GM18511 (cell line): ENCODE results near the gene EGFL7.

ENCODE experiments used
- ATAC-seq: cut with Tn5 transposase; IDR thresholded peaks from one replicate; pipeline ENCODE4 v1.9.1; 2021; ENCODE audit warnings: mild to moderate bottlenecking, moderate library complexity; ENCODE audit not compliant: unreplicated experiment

EGFL7 gene

DNA sequence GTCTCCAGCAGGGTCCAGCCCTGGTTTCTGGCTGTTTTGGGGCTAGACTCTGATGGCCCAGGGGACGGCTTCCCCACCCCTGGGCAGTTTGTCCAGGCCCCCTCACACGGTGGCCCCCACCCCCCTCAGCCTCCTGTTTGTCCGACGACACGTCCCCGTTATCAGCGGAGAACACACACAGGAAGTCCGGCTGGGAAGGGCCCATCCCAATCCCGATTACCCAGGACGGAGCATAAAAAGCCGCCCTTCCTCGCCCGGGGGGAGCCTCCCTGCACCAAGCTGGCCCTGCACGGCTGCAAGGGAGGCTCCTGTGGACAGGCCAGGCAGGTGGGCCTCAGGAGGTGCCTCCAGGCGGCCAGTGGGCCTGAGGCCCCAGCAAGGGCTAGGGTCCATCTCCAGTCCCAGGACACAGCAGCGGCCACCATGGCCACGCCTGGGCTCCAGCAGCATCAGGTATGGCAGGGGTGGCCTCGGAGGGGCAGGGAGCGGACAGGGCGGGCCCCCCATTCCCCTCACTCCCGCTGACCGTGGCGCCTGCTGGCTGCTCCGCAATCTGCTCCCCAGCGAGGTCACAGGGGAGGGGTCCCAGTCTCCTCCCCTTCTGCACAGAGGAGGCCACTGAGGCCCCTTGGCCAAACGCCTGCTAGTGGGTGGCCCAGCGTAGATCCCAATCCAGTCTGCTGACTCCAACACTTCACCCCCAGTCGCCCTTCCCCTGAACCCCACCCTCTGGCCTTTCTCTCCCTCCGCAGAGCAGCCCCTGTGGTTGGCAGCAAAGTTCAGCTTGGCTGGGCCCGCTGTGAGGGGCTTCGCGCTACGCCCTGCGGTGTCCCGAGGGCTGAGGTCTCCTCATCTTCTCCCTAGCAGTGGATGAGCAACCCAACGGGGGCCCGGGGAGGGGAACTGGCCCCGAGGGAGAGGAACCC lies at the start of gene EGFL7:
TSS of gene EGFL7 (plus strand) at position 261 of the 926 bp plus-strand sequence. CDS start 5,367 bp downstream, outside the sequence.
- ATAC-seq = no peak

- no peak for ATAC-seq
Observed at GRCh38 chr9:136613824-136614371, 48.8 kb upstream of the EGFL7 start.

GRCh38 chr9:136614372-136614922 lies 48.3 kb upstream of the EGFL7 start:
- no peak for ATAC-seq

DNA sequence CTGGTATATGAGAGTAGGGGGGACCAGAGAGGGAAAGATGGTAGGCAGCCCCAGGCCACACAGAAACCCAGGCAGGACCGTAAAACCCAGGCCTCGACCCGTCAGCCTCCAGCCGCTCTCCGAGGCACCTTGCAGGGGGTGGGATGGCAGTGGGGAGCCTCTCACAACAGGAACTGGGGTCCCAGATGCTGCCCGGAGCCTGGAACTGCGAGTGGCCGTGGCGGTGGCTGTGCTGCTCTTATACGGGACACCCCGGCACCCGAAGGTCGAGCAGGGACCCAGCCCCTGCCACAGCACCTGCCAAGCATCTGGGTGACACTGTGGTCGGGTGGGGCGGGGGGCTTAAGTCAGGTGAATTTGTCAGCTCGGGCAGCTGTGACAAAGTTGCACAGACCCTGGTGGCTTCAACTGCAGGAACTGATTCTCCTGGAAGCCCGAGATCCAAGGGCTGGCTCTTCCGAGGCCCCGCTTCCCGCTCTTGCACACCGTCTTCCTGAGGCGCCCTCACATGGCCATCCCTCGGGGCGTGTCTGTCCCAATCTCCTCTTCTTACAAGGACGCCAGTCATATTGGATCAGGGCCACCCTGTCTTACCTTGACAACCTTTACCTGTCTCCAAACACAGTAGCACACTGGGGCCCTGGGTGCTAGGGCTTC lies 47.6 kb upstream of the EGFL7 start:
- no peak for ATAC-seq

GRCh38 chr9:136615631-136616306 lies 46.9 kb upstream of the EGFL7 start:
- ATAC-seq = no peak

DNA sequence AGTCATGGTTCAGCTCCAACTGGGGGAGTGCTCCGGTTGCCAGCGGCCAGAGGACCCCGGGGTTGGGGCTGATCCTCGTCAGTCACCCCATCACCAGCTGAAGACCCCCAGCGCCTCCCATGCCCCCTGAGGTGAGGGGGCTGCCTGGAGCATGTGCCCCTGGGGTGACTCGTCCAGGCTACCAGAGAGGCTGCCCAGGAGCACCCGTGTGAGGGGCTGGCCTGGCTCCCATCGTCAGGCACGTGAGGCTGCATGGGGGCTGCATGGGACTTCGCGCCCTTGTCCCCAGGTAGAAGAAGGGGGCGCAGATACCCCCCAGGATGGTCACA lies 46.4 kb upstream of the EGFL7 start:
- no peak for ATAC-seq

DNA sequence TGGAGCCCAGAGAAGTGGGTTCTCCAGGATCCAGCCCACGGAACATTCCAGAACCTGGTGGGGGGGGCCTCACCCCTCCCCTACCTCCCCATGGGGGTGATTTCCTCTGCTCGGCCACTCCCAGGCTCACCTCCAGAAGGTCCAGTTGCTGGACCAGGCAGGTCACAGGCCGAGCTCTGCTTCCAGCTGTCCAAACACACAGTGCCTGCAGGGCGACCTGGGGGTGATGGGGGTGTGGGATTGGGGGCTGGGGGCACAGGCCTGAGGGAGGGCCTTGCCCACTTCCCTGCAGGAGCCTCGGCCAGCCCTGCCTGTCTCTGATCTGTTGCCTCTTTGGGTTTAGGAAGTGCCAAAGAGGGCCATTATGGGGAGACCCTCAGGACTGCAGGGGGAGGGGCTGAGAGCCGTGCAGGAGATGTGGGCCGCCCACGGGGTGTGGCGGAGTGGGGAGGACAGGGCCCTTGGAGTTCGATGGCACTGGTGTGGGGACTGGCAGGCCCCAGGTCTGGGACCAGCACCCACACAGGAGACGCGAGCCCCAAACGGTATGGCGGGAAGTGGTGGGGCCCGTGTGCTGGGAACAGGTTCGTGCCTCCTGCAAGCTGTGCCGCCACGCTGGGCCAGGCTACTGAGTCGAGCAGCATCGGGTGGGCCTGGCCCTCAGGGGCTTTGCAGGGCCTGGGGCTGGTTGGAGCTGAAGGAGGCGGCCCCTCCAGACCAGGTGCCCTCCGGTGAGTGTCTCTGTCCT lies 45.6 kb upstream of the EGFL7 start:
- no peak for ATAC-seq

GRCh38 chr9:136617746-136618579 lies 44.8 kb upstream of the EGFL7 start:
- ATAC-seq = no peak

- ATAC-seq = no peak
Observed at GRCh38 chr9:136618580-136619547, 43.9 kb upstream of the EGFL7 start.

- no peak for ATAC-seq
Observed at GRCh38 chr9:136619742-136620440, 42.8 kb upstream of the EGFL7 start.

DNA sequence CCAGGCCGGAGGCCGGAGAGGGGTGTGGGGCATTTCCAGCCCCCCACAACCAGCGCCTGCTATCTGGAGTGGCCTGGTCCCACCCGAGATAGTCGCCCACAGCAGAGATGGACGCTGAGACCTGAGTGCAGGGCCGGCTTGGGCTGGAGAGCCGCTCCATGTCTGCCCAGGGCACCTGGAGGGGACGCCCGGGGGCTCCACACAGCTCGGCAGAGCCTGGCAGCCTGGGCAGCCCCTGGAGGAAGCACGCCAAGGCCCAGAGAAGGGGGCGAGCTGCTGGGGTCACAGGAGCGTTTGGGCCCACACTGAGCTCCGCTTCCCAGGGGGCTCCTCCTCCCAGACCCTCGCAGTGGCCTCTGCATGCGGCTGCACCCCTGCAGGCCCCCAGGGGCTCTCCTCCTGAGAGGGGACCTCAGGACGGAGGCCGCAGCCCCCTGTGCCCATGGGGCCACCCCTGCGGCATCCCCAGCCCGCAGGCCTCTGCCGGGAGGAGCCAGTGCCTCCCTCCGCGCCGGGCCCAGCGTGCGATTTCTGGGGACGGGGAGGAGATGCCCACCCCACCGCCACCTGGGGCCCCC lies 42.2 kb upstream of the EGFL7 start:
- no peak for ATAC-seq

GRCh38 chr9:136621019-136621733 lies 41.5 kb upstream of the EGFL7 start:
- ATAC-seq = no peak

GRCh38 chr9:136621734-136622093 lies 41.0 kb upstream of the EGFL7 start:
- ATAC-seq = no peak

DNA sequence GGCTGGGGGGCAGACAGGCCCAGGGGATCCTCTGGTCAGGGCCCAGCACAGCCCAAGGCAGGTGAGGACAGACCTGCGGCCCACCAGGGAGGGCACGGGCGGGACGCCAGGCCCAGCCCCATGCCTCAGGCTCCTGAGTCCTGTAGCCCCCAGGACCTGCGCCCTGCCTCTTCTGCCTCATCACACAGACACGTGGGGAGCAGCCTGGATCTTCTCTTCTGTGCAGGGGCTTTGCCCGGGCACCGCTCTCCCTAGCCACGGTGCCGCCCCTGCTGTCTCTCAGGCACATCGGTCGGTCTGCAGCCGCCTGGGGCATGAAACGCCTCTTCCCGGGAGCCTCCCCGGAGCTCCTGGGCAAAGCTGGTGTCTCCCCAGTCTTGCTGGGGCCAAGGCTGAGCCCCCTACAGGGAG lies 40.2 kb upstream of the EGFL7 start:
- ATAC-seq = no peak

DNA sequence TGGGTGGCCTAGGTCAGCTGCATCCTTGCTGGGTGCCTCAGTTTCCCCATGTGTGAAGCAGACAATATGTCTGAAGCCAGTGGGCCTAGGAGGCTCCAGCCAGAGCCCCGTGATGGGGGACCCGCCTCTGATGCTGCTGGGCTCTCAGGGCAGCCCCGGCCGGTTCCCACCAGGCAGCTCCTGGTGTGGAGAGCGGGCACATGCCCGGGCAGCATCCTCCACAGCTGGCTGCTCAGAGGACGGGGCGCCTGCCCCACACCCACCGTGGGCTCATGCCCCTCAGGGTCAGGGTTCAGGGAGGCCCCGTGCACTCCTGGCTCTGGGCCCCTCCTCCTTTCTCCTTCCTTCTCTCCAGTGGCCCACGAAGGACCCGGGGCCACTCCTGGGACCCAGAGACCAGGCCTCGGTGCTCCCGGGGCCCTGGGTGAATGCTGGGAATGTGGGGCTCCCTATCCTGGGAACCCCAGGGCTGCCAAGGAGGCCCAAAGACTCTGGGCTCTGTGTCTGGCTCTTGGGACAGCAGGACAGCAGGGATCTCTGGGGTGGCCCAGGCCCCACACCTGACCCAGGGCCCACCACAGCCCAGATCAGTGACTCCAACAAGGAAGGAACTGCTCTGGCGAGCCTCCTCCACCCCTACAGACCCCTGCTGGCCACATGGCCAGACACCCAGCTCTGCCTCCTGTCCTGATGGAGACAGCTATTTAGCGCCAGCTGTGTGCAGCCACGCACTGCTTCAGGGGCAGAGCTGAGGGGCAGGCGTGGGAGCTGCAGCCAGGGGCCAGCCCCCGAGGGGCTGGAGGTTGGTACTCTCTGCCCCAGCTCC lies 39.5 kb upstream of the EGFL7 start:
- no peak for ATAC-seq

DNA sequence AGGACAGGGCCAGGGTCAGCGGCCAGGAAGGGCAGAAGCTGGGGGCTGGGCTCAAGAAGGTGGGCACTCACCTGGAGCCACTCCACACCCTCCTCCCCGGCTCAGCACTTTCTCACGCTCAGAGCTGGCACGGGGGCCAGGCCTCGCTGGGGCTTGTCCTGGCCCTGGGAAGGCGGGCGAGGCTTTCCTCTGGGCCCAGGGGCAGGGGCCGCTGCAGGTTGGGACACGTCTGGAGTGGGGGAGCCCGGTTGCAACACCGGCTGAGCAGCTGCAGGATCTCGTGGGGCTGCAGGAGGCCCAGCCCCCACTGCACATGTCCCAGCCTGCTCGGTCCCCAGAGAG lies 38.9 kb upstream of the EGFL7 start:
- no peak for ATAC-seq
